HG02588 (cell line): ENCODE measurements around the gene CAMKMT.
"Not testable (repeated sequence)": the region's sequence is repeated elsewhere in the genome, so short reads cannot be mapped to it uniquely, and the experiment has no call there.

Experiments used
- ATAC-seq: cut with Tn5 transposase; IDR thresholded peaks from one replicate; pipeline ENCODE4 v1.9.1; 2021; ENCODE audit warnings: mild to moderate bottlenecking, moderate library complexity; ENCODE audit not compliant: unreplicated experiment

The CAMKMT gene

DNA sequence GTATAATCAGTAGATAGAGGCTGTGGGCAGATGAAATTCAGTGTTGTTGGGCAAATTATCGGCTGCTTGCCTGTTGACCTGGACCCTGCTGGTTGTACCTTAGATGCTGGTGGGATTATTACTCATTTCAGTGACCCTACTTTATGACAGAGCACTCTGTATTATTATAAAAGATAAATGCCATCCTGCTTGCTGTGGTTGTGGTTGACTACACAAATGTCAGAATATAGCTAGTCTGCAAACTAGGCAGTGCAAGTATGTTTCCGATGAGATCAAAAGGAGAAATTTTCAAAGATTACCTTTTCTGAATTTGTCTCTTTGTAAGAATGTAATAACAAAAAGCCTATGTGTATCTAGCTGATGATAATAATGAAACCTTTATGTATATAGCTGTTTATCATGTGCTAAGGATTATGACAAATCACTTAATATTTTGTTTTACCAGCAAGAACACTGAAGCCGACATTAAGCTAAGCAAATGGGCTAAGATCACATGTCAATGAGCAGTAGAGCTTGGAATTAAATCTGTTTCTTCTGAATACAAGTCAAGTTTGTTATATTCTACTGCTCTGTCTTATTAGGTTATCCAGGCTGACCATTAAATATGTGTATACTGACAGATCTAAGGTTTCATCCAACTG, 219.2 kb downstream of the CAMKMT start:
- no peak for ATAC-seq

GRCh38 chr2:44582363-44583008, 220.7 kb downstream of the CAMKMT start:
- ATAC-seq = no peak

DNA sequence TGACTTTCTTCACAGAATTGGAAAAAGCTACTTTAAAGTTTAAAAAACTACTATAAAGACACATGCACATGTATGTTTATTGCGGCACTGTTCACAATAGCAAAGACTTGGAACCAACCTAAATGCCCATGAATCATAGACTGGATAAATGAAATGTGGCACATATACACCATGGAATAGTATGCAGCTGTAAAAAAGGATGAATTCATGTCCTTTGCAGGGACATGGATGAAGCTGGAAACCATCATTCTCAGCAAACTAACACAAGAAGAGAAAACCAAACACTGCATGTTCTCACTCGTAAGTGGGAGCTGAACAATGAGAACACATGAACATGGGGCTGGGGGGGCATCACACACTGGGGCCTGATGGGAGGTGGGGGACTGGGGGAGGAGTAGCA, 233.9 kb downstream of the CAMKMT start:
- ATAC-seq = not testable (repeated sequence)

DNA sequence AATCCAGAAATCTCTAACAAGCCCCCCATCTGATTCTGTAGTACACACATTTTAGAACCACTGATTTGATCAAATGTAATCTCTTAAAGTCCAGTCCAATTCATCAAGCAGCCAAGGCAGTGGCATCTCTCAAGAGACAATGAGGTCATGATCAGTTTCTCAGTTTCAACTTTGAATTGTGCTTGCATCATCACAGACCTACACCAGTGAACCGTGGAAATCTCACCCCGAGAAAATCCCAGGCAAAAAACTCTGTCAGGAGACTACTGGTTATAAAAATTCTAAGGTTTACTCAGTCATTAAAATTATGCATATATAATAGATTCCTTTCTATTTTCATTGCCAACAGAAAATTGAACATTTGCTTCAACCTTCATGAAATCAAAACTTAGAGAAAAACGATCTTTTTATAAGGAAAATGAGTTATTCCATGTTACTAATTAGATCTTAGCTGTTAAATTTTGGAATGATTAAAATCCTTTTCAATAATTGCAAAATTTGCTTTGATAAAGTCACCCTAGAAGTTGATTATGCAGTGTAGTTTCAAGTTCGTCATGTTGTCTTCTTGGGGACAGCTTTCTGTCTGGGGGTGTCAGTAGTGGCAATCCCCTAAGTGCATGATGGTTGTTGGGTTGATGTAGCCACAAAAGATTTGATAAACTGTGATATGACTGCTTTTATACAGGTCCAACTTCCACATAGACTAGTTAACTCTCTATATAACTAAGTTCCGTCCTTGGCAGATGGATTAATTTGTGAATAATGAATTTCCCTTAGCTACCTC, 235.0 kb downstream of the CAMKMT start:
- ATAC-seq = no peak

DNA sequence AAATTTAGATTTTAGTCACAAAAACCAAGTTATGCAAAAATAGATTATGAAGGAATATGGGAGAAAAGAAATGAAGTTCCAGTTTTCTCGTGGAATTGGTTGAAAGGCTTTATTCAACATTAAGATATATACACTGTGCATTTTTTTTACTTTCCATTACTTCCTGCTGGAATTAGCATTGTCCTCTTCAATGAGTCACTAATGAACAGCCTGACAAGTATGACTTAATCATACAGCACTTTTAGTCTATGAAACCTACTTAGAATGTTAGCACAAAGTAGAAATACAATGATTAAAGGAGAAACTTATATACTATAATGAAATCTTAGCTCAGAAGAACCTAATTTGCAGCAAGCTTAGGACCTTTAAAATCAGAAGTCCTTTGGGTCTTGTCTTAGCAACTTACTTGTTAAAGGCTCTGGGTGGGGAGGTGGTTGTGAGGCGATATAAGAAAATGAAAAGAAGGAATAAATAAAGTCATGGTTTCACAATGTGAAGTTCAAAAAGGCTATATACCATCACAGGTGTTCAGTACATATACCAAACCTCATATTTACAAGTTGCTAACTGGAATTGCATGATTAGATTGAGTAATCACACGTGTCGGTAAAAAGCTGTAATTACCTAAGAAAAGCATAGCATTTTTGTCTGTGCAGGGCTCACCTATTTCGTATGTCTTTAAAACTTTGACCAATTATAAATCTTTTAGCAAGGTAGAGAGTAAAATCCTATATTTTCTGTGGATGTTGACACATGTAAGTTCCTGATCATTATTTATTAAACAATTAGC, 236.8 kb downstream of the CAMKMT start:
- ATAC-seq = no peak

- no peak for ATAC-seq
These were observed 237.4 kb downstream of the CAMKMT start for GRCh38 chr2:44599130-44599529.

GRCh38 chr2:44602446-44602845, 240.7 kb downstream of the CAMKMT start:
- no peak for ATAC-seq

DNA sequence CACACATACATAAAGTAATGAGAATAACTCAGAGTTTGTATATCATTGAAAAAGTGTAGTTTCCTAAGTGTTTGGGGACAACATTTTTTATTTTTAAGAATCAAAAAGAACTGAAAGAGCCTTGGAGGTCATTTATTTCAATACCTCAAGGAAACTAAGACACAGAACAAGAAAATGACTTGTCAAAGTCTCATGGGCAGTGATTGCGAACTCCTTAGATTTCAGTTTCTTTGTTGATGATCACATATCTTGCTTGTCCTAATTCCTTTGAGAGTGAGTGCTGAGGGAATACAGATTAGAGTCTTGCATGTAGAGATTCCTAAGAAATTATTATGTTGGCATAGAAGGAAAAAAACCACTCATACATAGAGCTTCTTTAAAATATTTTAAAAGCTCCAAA, 243.8 kb downstream of the CAMKMT start:
- no peak for ATAC-seq

GRCh38 chr2:44612276-44612675, 250.5 kb downstream of the CAMKMT start:
- ATAC-seq = no peak

DNA sequence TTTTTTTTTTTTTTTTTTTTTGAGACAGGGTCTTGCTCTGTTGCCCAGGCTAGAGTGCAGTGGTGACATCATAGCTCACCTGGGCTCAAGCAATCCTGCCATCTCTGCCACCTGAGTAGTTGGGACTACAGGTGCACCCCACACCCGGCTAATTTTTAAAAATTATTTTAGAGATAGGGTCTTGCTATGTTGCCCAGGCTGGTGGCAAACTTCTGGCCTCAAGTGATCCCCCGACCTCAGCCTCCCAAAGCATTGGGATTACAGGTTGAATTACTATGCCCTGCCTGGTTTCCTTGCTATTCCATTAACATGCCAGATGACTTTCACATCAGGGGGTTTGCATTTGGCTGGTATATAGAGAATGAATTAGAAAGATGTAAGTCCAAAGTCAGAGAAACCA, 253.2 kb downstream of the CAMKMT start:
- ATAC-seq = no peak

GRCh38 chr2:44615950-44616518, 254.3 kb downstream of the CAMKMT start:
- ATAC-seq = no peak

DNA sequence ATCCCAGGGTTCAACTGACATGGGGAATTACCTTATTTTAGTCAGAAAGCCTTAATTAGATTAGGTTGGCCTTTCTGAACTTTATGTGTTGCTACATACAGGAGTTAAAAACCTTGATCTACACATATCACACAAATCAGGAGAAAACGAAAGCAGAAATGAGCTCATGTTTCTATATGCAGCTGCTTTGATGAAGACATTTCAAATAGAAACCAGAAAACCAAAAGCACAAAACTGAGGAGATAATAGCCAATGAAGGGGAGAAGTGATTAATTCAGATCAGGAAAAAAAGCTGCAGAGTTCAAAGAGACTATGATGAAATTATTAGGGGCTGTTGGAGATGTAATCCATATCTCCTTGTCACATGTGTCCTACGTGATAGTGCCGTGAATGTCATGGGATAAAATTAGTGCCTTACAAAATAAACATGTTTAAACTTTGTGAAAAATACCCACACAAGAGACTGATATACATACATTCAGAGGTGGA, 255.0 kb downstream of the CAMKMT start:
- peak; percentile 58 for ATAC-seq

- ATAC-seq = no peak
These were observed 256.7 kb downstream of the CAMKMT start for GRCh38 chr2:44618251-44619023.

- ATAC-seq = no peak
These were observed 258.6 kb downstream of the CAMKMT start for GRCh38 chr2:44620189-44620990.

- no peak for ATAC-seq
These were observed 262.0 kb downstream of the CAMKMT start for GRCh38 chr2:44623622-44624351.

- ATAC-seq = no peak
These were observed 266.6 kb downstream of the CAMKMT start for GRCh38 chr2:44628297-44628696.

DNA sequence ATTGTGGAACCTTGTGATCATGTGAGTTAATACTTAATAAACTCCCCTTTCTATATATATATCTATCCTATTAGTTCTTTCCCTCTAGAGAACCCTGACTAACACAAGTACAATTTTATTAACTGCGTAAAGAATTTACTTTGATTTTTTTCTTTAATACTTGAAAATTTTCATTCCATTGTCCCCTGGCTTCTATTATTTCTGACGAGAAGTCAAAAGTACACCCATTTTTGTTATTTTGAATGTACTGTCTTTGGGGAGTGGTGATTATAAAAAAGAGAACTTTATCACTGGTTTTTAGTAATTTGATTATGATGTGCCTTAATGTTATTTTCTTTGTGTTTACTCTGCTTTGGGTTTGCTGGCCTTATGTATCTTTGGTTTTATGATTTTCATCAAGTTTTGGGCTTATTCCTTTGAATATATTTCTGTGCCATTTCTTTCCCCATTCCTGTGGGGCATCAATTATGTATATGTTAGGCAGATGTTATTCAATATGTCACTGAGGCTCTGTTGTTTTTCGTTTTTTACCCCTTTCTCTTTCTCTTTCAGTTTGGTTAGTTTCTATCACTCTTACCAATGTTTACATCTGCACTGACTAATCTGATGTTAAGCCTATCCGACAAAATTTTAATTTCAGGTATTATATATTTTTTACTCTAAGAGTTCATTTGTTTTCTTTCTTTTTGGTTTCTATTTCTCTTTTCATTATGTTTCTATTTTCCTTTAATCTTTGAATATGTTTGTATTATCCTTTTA, 271.4 kb downstream of the CAMKMT start:
- no peak for ATAC-seq

DNA sequence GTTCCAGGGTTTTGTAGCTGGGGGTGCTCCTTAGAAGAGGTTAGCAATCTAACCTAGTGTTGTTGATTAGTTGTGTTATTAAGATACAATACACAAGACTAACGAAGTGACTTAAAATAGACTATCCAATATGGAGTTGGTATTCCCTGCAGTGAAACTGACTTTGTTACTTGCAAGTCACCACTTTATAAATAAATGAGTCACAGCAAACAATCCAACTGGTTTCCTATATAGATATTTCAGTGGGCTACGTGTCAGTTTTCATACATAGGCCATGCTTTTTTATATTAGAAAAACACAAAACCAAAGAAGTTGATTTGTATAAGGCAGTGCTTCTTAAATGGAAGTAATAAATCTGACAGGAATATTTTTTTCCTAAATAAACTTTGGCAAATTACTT, 274.0 kb downstream of the CAMKMT start:
- no peak for ATAC-seq
